ENCODE data around the gene ZBTB8A. TPM values are rescaled to one million over a fixed set of nuclear protein-coding genes. Genes with fewer than 3 reads are reported as not detected.
"Not testable (repeated sequence)": the region's sequence is repeated elsewhere in the genome, so short reads cannot be mapped to it uniquely, and the experiment has no call there.

The ZBTB8A gene
- total RNA-seq, 1 donor from 2014 or later: 10.7 TPM

DNA sequence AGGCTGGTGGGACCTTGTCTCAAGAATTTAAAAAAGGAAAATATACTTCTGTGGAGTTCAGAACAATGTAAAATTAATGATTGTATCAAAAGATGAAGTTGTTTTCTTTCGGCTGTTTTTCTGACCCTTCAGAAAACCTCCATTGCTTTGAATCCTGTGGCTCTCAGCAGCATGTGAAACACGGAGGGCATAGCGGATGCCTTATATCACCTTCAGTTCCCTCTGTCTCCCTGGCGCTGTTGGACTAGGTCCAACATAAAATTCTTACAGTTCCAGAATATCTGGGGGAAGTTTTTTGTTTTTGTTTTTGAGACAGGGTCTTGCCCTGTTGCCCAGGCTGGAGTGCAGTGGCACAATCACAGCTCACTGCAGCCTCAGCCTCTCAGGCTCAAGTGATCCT, 7.4 kb downstream of the ZBTB8A start:
- no peaks in the 10 kb centered on the region for H3K9me3 Mint-ChIP-seq (ENCODE audit: unreplicated experiment)
- no peaks in the 10 kb centered on the region for H3K27me3 Mint-ChIP-seq (ENCODE audit: unreplicated experiment)
- H3K27ac Mint-ChIP-seq (ENCODE audit: unreplicated experiment): no peak overlapping the region
- peaks cover 2% of the 10 kb centered on the region for H3K36me3 Mint-ChIP-seq (ENCODE audit: unreplicated experiment)
- no peak for DNase-seq (ENCODE audit: extremely low spot score, unreplicated experiment)
- H3K4me1 Mint-ChIP-seq (ENCODE audit: unreplicated experiment): peaks cover 6% of the 10 kb centered on the region
- no peak overlapping the region for H3K4me3 Mint-ChIP-seq (ENCODE audit: unreplicated experiment)
- TF ChIP-seq, protein P1, sequence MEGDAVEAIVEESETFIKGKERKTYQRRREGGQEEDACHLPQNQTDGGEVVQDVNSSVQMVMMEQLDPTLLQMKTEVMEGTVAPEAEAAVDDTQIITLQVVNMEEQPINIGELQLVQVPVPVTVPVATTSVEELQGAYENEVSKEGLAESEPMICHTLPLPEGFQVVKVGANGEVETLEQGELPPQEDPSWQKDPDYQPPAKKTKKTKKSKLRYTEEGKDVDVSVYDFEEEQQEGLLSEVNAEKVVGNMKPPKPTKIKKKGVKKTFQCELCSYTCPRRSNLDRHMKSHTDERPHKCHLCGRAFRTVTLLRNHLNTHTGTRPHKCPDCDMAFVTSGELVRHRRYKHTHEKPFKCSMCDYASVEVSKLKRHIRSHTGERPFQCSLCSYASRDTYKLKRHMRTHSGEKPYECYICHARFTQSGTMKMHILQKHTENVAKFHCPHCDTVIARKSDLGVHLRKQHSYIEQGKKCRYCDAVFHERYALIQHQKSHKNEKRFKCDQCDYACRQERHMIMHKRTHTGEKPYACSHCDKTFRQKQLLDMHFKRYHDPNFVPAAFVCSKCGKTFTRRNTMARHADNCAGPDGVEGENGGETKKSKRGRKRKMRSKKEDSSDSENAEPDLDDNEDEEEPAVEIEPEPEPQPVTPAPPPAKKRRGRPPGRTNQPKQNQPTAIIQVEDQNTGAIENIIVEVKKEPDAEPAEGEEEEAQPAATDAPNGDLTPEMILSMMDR (IDR thresholded peaks at IDR 0.05): no peak

DNA sequence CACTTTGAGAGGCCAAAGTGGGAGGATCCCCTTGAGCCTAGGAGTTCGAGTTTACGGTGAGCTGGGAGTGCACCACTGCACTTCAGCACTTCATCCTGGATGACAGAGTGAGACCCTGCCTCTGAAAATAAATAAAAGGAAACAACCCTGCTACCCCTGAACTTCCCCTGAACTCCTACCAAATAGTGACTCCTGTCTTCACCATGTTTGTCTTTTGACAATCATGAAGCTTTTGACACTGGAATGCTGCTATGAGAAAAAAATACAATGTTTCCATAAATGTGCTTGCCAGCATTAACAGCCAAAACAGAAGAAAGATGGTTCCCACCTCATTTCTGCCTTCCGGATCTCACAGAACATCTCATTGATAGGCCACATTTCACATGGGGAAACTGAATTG, 10.4 kb downstream of the ZBTB8A start:
- Mint-ChIP-seq H3K9me3 (ENCODE audit: unreplicated experiment) (no peaks in the 10 kb centered on the region), H3K4me3 (ENCODE audit: unreplicated experiment) (no peak overlapping the region), H3K27me3 (ENCODE audit: unreplicated experiment) (no peaks in the 10 kb centered on the region), H3K36me3 (ENCODE audit: unreplicated experiment) (peaks cover 6% of the 10 kb centered on the region), H3K4me1 (ENCODE audit: unreplicated experiment) (peaks cover 8% of the 10 kb centered on the region), H3K27ac (ENCODE audit: unreplicated experiment) (peak overlapping the region; percentile 18)
- TF ChIP-seq, protein P1 (IDR thresholded peaks at IDR 0.05): no peak
- no peak for DNase-seq (ENCODE audit: extremely low spot score, unreplicated experiment)

DNA sequence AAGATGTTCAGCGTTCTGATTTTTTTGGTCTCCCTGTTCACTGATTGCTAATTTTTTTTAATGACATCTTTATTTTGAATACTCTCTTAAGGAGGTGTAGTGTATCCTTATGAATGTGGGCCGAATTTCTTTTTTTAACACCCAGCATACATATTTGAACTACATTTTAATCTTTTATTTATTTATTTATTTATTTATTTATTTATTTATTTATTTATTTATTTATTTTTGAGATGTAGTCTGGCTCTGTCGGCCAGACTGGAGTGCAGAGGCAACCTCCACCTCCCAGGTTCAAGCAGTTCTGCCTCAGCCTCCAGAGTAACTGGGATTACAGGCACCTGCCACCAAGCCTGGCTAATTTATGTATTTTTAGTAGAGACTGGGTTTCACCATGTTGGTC, 15.1 kb downstream of the ZBTB8A start:
- TF ChIP-seq, protein P1 (IDR thresholded peaks at IDR 0.05): no peak
- no peak for DNase-seq (ENCODE audit: extremely low spot score, unreplicated experiment)
- Mint-ChIP-seq H3K9me3 (ENCODE audit: unreplicated experiment) (no peaks in the 10 kb centered on the region), H3K27me3 (ENCODE audit: unreplicated experiment) (no peaks in the 10 kb centered on the region), H3K27ac (ENCODE audit: unreplicated experiment) (no peak overlapping the region), H3K36me3 (ENCODE audit: unreplicated experiment) (peaks cover 18% of the 10 kb centered on the region), H3K4me3 (ENCODE audit: unreplicated experiment) (no peak overlapping the region), H3K4me1 (ENCODE audit: unreplicated experiment) (peaks cover 5% of the 10 kb centered on the region)

DNA sequence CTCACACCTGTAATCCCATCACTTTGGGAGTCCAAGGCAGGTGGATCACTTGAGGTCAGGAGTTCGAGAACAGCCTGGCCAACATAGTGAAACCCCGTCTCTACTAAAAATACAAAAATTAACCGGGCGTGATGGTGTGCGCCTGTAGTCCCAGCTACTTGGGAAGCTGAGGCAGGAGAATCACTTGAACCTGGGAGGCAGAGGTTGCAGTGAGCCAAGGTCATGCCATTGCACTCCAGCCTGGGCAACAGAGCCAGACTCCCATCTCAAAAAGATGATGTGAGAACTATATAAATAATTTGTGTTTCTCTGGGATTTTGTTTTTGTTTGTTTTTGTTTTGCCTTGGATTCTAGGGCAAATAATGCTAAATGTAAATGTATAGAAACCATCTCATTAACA, 17.8 kb downstream of the ZBTB8A start:
- H3K27ac Mint-ChIP-seq (ENCODE audit: unreplicated experiment); H3K9me3 Mint-ChIP-seq (ENCODE audit: unreplicated experiment); H3K4me3 Mint-ChIP-seq (ENCODE audit: unreplicated experiment); DNase-seq (ENCODE audit: extremely low spot score, unreplicated experiment); H3K4me1 Mint-ChIP-seq (ENCODE audit: unreplicated experiment); H3K27me3 Mint-ChIP-seq (ENCODE audit: unreplicated experiment): not testable (repeated sequence)
- H3K36me3 Mint-ChIP-seq (ENCODE audit: unreplicated experiment): peaks cover 26% of the 10 kb centered on the region

DNA sequence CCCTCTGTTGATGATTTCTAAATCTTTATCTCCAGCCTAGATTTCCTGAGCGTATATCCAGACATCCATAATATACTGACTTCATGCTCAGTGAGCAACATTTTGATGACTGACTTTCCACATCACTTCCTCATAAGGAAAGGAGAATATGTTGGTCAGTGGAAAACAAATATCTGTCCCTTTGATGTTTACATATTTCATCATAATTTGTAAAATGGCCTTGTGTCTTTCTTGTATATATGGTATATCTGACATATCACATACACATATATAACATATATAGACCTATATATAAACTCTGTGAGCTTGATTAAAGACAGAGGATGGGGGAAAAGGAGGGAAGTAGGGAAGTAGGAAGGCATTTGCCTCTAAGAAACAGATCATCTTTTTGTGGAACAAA, 18.6 kb downstream of the ZBTB8A start:
- Mint-ChIP-seq H3K9me3 (ENCODE audit: unreplicated experiment) (no peaks in the 10 kb centered on the region), H3K27me3 (ENCODE audit: unreplicated experiment) (no peaks in the 10 kb centered on the region), H3K27ac (ENCODE audit: unreplicated experiment) (no peak overlapping the region), H3K4me3 (ENCODE audit: unreplicated experiment) (no peak overlapping the region), H3K4me1 (ENCODE audit: unreplicated experiment) (no peaks in the 10 kb centered on the region), H3K36me3 (ENCODE audit: unreplicated experiment) (peaks cover 26% of the 10 kb centered on the region)
- TF ChIP-seq, protein P1 (IDR thresholded peaks at IDR 0.05): no peak
- DNase-seq (ENCODE audit: extremely low spot score, unreplicated experiment): no peak

DNA sequence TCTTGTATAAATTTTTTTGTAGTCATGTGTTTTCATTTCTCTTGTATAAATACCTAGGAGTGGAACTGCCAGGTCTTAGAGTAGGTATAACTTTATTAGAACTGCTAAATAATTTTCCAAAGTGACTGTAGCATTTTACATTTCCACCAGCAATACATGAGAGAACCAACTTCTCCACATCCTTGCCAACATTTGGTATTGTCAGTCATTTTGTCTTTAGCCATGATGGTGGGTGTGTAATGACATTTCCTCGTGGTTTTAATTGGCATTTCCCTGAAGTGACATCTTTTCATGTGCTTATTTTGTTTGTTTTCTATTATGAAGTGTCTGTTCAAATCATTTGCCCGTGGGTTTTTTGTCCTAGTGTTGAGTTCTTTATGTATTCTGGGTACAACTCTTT, 29.7 kb downstream of the ZBTB8A start:
- TF ChIP-seq, protein P1 (IDR thresholded peaks at IDR 0.05): no peak
- H3K36me3 Mint-ChIP-seq (ENCODE audit: unreplicated experiment): peaks cover 13% of the 10 kb centered on the region
- H3K4me3 Mint-ChIP-seq (ENCODE audit: unreplicated experiment): no peak overlapping the region
- H3K9me3 Mint-ChIP-seq (ENCODE audit: unreplicated experiment): no peaks in the 10 kb centered on the region
- H3K27ac Mint-ChIP-seq (ENCODE audit: unreplicated experiment): no peak overlapping the region
- no peaks in the 10 kb centered on the region for H3K27me3 Mint-ChIP-seq (ENCODE audit: unreplicated experiment)
- H3K4me1 Mint-ChIP-seq (ENCODE audit: unreplicated experiment): no peaks in the 10 kb centered on the region
- DNase-seq (ENCODE audit: extremely low spot score, unreplicated experiment): no peak
